ENCODE measurements around the gene ZNF536.

GRCh38 chr19:30402436-30403202 lies 30.4 kb downstream of the ZNF536 start:
- TF ChIP-seq POLR2A (IDR thresholded peaks at IDR 0.05), result no peak
- no peak for TF ChIP-seq CTCF (IDR thresholded peaks at IDR 0.05)
- TF ChIP-seq POLR2AphosphoS5 (IDR thresholded peaks at IDR 0.05), result no peak
